Lung (tissue), 12 donors: ENCODE measurements around the gene KLHL36. TPM values are rescaled to one million over a fixed set of nuclear protein-coding genes. Genes with fewer than 3 reads are reported as not detected.
A peak's percentile ranks its signal among the peaks of the same experiment; 100 is the strongest.

Experiments
- ATAC-seq: fragments of 200-7000 bp; cut with Tn5 transposase; one replicate; pipeline ENCODE4 v1.9.1; 2020; ENCODE audit warnings: moderate number of reproducible peaks; ENCODE audit not compliant: insufficient read depth, low FRiP score
- DNase-seq, 3 donors: peaks; one replicate each; pipeline ENCODE4 v3.0.0-alpha.2; 2013 to 2017
- H3K27ac ChIP-seq, 2 donors: one replicate each; pipeline ENCODE4 v1.5.1; 2013; ENCODE audit warnings: mild to moderate bottlenecking in 2 of 2, moderate library complexity in 2 of 2, control low read depth in 1 of 2, inconsistent platforms in 1 of 2, low read depth in 1 of 2, low read length in 1 of 2
- H3K27me3 ChIP-seq, 3 donors: one replicate each; pipeline ENCODE4 v1.5.1; 2013; ENCODE audit warnings: low read length in 2 of 3; ENCODE audit not compliant: control insufficient read depth in 3 of 3, insufficient read depth in 3 of 3
- H3K36me3 ChIP-seq, 4 donors: one replicate each; pipeline ENCODE4 v1.5.1; 2013; ENCODE audit warnings: low read length in 4 of 4, mild to moderate bottlenecking in 1 of 4, moderate library complexity in 1 of 4; ENCODE audit not compliant: control insufficient read depth in 4 of 4, insufficient read depth in 4 of 4
- H3K4me1 ChIP-seq, 5 donors: one replicate each; pipeline ENCODE4 v1.5.1; 2013; ENCODE audit warnings: low read length in 5 of 5, mild to moderate bottlenecking in 2 of 5, moderate library complexity in 1 of 5; ENCODE audit not compliant: control insufficient read depth in 5 of 5, insufficient read depth in 5 of 5
- H3K4me3 ChIP-seq: one replicate; pipeline ENCODE4 v1.5.1; 2013; ENCODE audit warnings: mild to moderate bottlenecking, control low read depth, moderate library complexity
- H3K9ac ChIP-seq, 2 donors: one replicate each; pipeline ENCODE4 v1.5.1; 2013; ENCODE audit warnings: low read length in 2 of 2, control low read depth in 1 of 2; ENCODE audit not compliant: insufficient read depth in 1 of 2
- H3K9me3 ChIP-seq, 4 donors: one replicate each; pipeline ENCODE4 v1.5.1; 2013; ENCODE audit warnings: low read length in 3 of 4, mild to moderate bottlenecking in 1 of 4, moderate library complexity in 1 of 4; ENCODE audit not compliant: control insufficient read depth in 4 of 4, insufficient read depth in 3 of 4
- whole genome bisulfite sequencing, 2 donors: extraction: QIAGEN DNeasy Blood & Tissue Kit; methylation state at CpG; one replicate each; pipeline ENCODE4 v1.1.7; 2013; 5-methylcytosine and 5-hydroxymethylcytosine counted together
- polyA plus RNA-seq, 2 donors: library from polyadenylated mRNA; stranded (reverse); fragments of 200-250 nt; gene quantifications; one replicate each; pipeline ENCODE4 v1.2.1, GENCODE V29; 2013
- total RNA-seq, 2 donors: library from RNA; depleted of rRNA in 1 of 2; stranded (reverse); fragments of >200 nt in 1 of 2; gene quantifications; one replicate each; pipeline ENCODE4 v1.2.1, GENCODE V29; 2014 to 2021
- TF ChIP-seq, protein P1 (sequence below): IDR thresholded peaks from 2 replicates; pipeline ENCODE4 v1.5.1; 2012; ENCODE audit warnings: mild to moderate bottlenecking; ENCODE audit errors: control extremely low read depth, extremely low read depth
- donor health status: control.
- donor health status: control.
- donor health status: Bipolar disorder and iron deficiency.
- donor health status: healthy.
- donor health status: DM: yes; HTN: yes; CAD: no.

KLHL36 gene
- total and polyA plus RNA-seq, 4 donors, result 18.1 to 52.7 (median 32.3) TPM

DNA sequence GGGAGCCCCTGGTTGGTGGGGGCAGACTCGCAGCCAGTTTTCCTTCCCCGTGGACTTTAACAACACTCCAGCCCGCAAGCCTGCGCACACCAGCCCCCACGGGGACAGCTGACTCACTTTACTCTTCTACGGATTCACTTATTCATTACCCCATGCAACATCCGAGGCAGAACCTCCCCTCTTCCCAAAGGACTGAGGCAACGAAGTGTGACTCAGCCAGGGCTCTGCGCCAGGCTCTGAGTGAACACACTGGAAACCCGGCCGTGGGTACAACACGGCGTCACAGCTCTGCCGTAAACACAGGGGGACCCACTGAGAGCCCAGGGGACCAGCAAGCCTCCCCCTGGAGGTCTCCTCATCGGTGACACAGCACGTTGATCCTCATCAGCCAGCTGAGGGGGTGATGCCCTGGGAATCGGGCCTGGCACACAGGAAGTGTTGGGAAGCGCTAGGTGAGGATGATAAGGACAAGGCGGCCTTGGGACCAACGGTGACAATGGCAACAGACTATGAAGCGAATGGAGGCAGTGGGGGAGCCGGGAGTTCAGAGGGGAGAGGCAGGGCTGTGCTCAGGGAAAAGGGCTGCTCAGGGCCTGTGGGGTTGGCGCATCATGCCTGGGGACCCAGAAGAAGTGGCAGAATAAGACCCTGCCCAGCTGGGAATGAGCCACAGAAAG, 45.0 kb upstream of the KLHL36 start:
- DNase-seq (peak; percentile 58 to 82 (median 65)), ATAC-seq (peak; percentile 73)
- TF ChIP-seq, protein P1, sequence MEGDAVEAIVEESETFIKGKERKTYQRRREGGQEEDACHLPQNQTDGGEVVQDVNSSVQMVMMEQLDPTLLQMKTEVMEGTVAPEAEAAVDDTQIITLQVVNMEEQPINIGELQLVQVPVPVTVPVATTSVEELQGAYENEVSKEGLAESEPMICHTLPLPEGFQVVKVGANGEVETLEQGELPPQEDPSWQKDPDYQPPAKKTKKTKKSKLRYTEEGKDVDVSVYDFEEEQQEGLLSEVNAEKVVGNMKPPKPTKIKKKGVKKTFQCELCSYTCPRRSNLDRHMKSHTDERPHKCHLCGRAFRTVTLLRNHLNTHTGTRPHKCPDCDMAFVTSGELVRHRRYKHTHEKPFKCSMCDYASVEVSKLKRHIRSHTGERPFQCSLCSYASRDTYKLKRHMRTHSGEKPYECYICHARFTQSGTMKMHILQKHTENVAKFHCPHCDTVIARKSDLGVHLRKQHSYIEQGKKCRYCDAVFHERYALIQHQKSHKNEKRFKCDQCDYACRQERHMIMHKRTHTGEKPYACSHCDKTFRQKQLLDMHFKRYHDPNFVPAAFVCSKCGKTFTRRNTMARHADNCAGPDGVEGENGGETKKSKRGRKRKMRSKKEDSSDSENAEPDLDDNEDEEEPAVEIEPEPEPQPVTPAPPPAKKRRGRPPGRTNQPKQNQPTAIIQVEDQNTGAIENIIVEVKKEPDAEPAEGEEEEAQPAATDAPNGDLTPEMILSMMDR, result no peak
- H3K9ac ChIP-seq, result no peak overlapping the region
- peak overlapping the region in 1 of 2 donors; percentile 91 for H3K27ac ChIP-seq
- H3K4me1 ChIP-seq, result peaks cover 3 to 51% (median 22%) of the 10 kb centered on the region in 5 donors
- H3K4me3 ChIP-seq, result no peak overlapping the region
- H3K9me3 ChIP-seq, result peaks cover 0 to 5% (median under 1%) of the 10 kb centered on the region in 4 donors
- WGBS, 2 donors, result 43 to 57% methylated on average over 23 of the region's 23 CpGs
- H3K36me3 ChIP-seq, result peaks cover 0 to 5% (median under 1%) of the 10 kb centered on the region in 4 donors
- no peaks in the 10 kb centered on the region for H3K27me3 ChIP-seq

DNA sequence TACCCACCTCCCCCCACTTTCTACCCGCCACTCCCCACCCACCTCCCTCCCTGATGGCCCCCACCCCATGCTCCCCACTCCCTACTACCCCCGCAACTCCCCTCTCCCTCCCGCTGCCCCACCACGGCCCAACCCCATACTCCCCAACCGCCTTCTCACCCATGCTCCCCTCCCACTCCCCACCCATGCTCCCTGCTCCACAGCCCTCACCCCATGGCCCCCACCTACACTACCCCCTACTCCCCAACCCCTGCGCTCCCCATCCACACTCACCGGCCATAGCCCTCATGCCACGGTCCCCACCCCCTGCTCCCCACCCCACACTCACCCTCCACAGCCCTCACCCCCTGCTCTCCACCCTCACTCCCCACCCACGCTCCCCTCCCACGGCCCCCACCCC, 44.4 kb upstream of the KLHL36 start:
- H3K27ac ChIP-seq, result no peak overlapping the region
- H3K4me1 ChIP-seq, result peaks cover 3 to 49% (median 22%) of the 10 kb centered on the region in 5 donors
- TF ChIP-seq, protein P1, result no peak
- no peak overlapping the region for H3K4me3 ChIP-seq
- WGBS, 2 donors, result 81 to 82% methylated on average over 10 of the region's 10 CpGs
- H3K9ac ChIP-seq, result no peak overlapping the region
- DNase-seq (no peak), ATAC-seq (no peak)
- peaks cover 0 to 5% (median under 1%) of the 10 kb centered on the region in 4 donors for H3K9me3 ChIP-seq
- no peaks in the 10 kb centered on the region for H3K27me3 ChIP-seq
- peaks cover 0 to 5% (median under 1%) of the 10 kb centered on the region in 4 donors for H3K36me3 ChIP-seq

DNA sequence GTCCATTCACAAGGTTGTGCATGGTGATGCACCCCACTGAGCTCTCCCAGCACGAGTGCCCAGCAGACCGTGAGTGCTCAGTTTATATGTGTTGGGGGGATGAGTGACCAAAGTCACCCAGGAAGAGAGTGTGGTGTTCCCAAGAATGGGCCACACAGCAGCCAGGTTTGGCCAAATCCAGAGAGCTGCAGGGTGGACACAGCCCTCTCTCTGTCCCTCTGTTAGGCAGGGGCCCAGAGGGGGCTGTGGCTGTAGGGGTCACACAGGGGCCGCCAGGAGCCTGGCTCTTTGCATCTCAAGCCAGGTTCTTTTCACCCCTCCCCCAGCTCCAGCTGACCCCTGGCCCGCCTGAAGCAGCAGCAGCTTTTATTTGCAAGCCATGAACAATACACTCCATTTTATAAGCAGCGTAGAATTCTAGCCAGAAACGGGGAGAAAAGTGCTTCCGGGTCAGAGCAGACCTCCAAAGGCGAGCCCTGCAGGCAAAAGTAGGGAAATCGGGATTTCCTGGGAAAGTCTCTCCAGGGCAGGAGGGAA, 43.8 kb upstream of the KLHL36 start:
- WGBS, 2 donors, result 80 to 91% methylated on average over 9 of the region's 9 CpGs

More for the DNA sequence above, 43.8 kb upstream of the KLHL36 start:
- no peak overlapping the region for H3K4me3 ChIP-seq
- no peak for DNase-seq
- ATAC-seq, result no peak
- no peak overlapping the region for H3K27ac ChIP-seq
- peaks cover 0 to 5% (median under 1%) of the 10 kb centered on the region in 4 donors for H3K36me3 ChIP-seq
- no peak overlapping the region for H3K9ac ChIP-seq
- TF ChIP-seq, protein P1, result no peak
- H3K9me3 ChIP-seq, result peaks cover 0 to 5% (median under 1%) of the 10 kb centered on the region in 4 donors
- H3K27me3 ChIP-seq, result no peaks in the 10 kb centered on the region
- H3K4me1 ChIP-seq, result peaks cover 3 to 43% (median 16%) of the 10 kb centered on the region in 5 donors
